GM19372 (cell line): Measurements from ENCODE around the gene WDR35.

Experiments
- ATAC-seq: cut with Tn5 transposase; IDR thresholded peaks from one replicate; pipeline ENCODE4 v1.9.1; 2021; ENCODE audit warnings: mild to moderate bottlenecking, low read depth, moderate library complexity; ENCODE audit not compliant: unreplicated experiment

Gene WDR35

GRCh38 chr2:19989667-19990415 lies at the start of gene WDR35:
TSS of gene WDR35 (minus strand) at chr2:19990105. CDS start at chr2:19990015, 90 bp downstream.
- ATAC-seq = peak; percentile 87

GRCh38 chr2:20037660-20038059 lies 47.8 kb upstream of the WDR35 start:
- ATAC-seq = no peak

DNA sequence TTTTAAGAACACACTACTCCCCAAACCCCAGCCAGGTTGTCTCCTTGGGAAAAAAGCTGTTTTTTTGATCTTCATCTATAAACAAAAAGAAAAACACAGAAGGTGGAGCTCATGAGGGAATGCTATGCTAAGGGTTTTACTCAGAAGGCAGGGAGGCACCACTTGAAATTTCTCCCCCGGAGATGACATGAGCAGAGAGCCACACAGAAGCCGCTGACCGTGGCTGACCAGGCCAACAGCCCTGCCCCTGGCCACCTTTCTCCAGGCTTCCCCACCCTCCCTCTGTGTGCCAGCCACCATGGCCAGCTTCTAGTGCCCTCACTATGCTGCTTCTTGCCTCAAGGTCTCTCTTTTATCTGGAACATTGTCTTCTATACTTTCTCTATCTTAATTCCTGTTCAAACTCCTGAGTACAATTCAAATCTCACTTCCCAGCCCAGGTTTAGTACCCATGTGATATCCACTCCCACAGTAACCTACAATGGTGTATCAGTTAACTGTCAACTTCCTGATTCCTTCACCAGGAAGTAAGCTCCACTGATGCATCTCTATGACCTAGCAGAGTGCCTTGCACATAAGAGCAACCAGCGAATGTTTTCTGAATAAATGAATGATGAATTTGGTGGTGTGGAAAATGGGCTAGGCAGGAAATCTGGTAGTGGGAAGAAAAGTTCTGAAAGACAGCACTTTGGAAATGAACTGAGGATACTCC lies 46.2 kb upstream of the WDR35 start:
- ATAC-seq = no peak

GRCh38 chr2:20034821-20035220 lies 44.9 kb upstream of the WDR35 start:
- ATAC-seq = no peak

DNA sequence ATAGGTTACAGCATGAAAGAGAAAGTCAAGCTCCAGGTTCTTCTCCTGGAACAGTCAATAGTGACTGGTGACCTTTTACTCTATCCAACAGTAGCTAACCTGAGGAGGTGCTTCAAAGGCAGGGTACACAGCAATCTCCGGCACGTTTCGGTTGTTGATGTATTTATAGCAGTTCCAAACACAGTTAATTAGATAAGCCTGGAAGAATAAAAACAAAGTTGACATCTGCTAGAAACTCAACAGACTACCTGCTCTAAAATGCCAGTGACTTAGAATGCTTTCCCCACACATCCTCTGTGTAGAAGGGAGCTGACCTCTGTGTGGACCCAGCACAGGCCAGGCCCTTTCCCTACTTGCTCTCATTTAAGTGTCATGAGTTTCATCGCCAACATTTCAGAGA lies 44.3 kb upstream of the WDR35 start:
- ATAC-seq = no peak

GRCh38 chr2:20033322-20033721 lies 43.4 kb upstream of the WDR35 start:
- no peak for ATAC-seq

GRCh38 chr2:20030224-20030623 lies 40.3 kb upstream of the WDR35 start:
- ATAC-seq = no peak

DNA sequence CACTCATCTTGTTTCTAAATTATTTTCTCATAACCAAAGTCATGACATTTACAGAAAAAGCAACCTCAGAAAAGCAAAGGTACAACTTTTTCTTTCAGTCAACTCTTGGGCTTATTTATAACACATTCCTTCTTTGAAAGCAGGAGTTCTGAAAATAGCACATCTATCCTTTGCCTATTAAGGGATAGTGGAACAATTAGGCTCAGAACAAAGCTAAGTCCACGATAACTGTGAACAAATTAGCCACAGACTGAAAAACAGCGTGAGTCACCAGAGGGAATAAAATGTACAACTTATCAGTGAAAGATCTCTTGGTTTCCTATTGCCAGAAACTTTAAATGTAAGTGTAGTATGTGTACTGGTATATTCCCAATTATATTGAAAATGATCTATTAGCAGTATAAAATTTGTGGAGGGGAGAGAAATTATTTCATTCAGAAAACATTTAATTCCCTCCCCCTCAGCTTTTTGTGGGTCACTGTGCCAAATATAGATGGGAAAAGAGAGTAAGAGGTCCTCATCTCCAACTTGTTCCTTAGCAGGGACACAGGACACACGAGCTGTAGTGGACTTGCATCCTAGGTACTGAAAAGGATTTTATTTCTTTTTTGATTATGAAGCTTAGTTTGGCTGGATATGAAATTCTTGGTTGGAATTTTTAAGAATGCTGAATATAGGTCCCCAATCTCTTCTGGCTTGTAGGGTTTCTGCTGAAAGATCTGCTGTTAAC lies 38.0 kb upstream of the WDR35 start:
- ATAC-seq = no peak

DNA sequence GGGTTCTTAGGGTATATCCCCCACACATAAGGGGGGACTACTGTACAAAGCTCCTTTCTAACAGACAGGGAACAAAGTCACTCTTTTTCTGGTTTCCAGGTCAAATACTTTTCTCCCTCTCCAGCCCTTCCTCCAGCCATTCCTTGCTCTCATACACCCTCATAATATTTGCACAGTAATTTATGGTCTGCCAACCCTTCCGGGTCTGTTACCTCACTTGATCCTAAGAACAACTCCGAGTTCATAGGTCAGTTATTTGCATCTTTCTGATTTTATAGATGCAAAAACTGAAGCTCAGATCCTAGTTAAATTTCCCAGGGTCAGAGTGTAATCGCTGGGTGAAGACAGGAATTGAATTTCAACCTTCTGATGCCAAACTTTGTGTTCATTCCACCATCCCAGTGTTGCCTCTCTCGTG lies 37.4 kb upstream of the WDR35 start:
- no peak for ATAC-seq

DNA sequence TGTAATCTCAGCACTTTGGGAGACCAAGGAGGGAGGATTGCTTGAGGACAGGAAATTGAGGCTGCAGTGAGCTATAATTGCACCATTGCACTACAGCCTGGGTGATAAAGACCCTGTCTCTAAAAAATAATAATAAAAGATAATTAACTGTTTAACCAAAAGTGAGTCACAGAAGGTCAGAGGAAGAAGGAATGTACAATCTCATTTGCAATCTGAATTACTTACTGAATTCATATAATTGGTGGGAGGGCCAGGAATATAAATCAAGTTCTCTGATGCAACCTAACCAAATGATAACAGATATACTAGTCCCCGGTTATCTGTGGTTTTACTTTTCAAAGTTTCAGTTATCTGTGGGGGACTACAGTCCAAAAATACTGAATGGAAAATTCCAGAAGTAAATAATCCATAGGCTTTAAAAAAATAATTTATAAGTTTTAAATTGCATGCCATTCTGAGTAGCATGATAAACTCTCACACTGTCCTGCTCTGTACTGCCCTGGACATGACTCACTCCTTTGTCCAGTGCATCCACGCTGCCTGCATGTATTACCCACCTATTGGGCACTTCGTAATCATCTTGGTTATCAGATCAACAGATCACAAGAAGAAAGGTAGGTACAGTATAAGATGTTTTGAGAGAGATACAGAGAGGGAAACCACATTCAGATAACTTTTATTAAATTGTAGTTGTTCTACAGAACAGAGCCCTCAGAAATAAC lies 35.3 kb upstream of the WDR35 start:
- no peak for ATAC-seq

- no peak for ATAC-seq
These were observed 33.8 kb upstream of the WDR35 start for GRCh38 chr2:20023688-20024087.

DNA sequence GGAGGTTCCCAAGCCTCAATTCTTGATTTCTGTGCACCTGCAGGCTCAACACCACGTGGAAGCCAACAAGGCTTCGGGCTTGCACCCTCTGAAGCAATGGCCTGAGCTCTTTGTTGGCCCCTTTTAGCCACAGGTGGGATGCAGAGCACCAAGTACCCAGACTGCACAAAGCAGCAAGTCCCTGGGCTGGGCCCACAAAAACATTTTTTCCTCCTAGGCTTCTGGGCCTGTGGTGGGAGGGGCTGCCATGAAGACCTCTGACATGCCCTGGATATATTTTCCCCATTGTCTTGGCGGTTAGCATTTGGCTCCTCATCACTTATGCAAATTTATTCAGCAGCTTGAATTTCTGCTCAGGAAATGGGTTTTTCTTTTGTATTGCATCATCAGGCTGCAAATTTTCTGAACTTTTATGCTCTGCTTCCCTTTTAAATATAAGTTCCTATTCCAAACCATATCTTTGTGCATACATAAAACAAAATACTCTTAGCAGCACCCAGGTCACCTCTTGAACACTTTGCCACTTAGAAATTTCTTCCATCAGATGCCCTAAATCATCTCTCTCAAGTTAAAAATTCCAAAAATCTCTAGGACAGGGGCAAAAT lies 31.6 kb upstream of the WDR35 start:
- no peak for ATAC-seq

DNA sequence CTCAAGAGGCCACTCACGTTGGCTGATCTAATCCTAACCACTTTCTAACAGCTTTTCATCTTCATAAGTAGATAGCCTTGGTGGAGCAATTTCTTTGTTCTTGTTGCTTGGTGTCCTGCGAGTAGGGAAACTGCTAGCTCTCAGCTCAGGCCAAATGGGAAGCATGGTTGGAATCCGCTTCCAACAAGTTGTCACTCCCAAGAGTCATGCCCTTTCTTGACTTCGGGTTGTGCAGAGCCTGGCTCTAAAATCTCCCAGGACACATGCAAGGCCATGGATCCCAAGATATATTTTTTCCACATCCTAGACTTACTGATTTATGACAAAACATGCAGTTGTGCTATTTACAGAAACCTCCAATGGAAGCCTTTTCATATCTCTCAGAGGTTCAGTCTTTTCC lies 29.8 kb upstream of the WDR35 start:
- ATAC-seq = no peak

GRCh38 chr2:20018601-20019152 lies 28.8 kb upstream of the WDR35 start:
- no peak for ATAC-seq

- no peak for ATAC-seq
These were observed 26.4 kb upstream of the WDR35 start for GRCh38 chr2:20016346-20016745.

DNA sequence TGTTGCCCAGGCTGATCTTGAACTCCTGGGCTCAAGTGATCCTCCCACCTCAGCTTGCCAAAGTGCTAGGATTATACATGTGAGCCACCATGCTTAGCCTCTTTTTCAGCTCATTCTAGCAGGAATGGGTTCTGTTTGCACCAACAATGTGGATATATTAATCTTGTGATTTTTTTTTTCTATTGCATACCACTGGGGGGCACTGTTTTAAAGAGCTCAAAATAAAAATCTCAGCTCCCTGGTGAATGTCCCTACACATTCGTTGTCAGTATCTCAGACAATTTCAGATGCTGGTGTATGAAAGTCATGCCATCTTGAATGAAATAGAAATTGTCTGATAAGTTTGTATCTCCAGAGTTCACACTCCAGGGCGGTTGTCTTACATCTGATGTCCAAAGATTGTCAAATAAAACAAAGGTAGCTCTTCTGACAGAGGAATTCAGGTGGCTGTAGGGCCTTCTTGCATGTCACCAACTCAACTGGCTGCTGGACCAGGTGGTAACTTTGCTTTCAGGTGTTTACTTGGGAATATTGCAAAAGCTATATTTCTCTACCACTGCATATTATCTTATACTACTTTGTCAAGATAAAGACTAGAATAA lies 25.7 kb upstream of the WDR35 start:
- no peak for ATAC-seq

- ATAC-seq = no peak
These were observed 23.4 kb upstream of the WDR35 start for GRCh38 chr2:20013126-20013849.

DNA sequence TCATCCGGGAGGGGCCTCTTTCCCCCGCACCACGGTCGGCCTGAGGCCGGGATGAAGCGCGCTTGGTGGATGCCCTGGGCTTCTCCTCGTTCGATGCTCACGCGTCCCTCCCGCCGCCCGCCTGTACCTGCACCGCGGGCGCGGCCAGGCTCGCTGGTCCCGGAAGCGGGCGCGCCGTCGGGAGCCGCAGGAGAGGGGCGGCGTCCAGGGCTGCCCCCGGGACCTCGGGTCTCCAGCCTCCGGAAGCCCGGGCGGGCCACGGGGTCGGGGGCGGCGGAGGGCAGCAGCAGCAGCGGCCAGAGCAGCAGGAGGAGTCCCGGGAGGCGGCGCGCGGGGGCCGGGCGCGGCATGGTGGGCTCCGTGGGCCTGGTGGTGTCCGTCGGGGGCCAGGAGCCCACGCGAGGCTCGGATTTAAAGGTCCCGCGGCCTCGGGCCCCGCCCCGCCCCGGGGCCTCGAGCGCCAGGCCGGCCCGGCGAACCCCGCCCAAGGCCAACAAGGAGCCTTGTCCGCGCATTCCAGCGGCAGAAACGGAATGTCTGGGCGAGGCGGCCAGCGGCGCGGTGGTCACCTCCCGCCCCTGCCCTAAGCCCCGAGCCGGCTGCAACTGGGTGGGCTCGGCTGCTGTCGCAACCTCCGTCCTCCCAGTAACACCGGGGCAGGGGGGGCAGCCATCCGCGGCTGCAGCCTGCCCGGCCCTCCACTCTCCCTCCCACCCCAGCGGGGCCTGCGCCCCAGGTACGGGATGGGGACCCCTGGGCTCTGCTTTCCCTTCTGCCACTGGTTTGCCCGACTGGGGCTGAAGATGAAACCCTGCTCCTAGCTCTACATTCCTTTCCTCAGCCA lies 22.6 kb upstream of the WDR35 start, which contains the start of gene MATN3:
Gene MATN3 (minus strand): TSS at position 387 of the 844 bp plus-strand sequence. CDS start 37 bp downstream, at position 350.
- no peak for ATAC-seq
